Parathyroid adenoma (tissue), 2 donors: Measurements from ENCODE around the gene UGT1A9.

Source experiments
- H2AFZ ChIP-seq: fragments of 300-600 bp; sonication (generic); one replicate; pipeline ENCODE4 v1.7.0; 2017; ENCODE audit warnings: antibody characterized with exemption, mild to moderate bottlenecking
- H3K27ac ChIP-seq: fragments of 300-600 bp; sonication (generic); one replicate; pipeline ENCODE4 v1.7.0; 2017
- H3K27me3 ChIP-seq: fragments of 300-600 bp; sonication (generic); one replicate; pipeline ENCODE4 v1.7.0; 2017; ENCODE audit warnings: low read length; ENCODE audit not compliant: control insufficient read depth, insufficient read depth
- H3K36me3 ChIP-seq: fragments of 300-600 bp; sonication (generic); one replicate; pipeline ENCODE4 v1.7.0; 2017; ENCODE audit warnings: low read length; ENCODE audit not compliant: control insufficient read depth, insufficient read depth
- H3K4me1 ChIP-seq: fragments of 300-600 bp; sonication (generic); one replicate; pipeline ENCODE4 v1.7.0; 2017; ENCODE audit warnings: control low read depth
- H3K4me2 ChIP-seq: fragments of 300-600 bp; sonication (generic); one replicate; pipeline ENCODE4 v1.7.0; 2017; ENCODE audit warnings: low read length
- H3K4me3 ChIP-seq: fragments of 300-600 bp; sonication (generic); one replicate; pipeline ENCODE4 v1.7.0; 2017; ENCODE audit warnings: low read depth, low read length
- H3K79me2 ChIP-seq: fragments of 300-600 bp; sonication (generic); one replicate; pipeline ENCODE4 v1.7.0; 2017; ENCODE audit warnings: control low read depth
- H3K9ac ChIP-seq: fragments of 300-600 bp; sonication (generic); one replicate; pipeline ENCODE4 v1.7.0; 2017; ENCODE audit warnings: mild to moderate bottlenecking
- H3K9me3 ChIP-seq: fragments of 300-600 bp; sonication (generic); one replicate; pipeline ENCODE4 v1.7.0; 2017; ENCODE audit warnings: low read length; ENCODE audit not compliant: control insufficient read depth
- TF ChIP-seq, protein P1 (sequence below): fragments of 300-600 bp; sonication (generic); IDR thresholded peaks from one replicate; pipeline ENCODE4 v1.7.0; 2017; ENCODE audit warnings: antibody characterized with exemption, mild to moderate bottlenecking
- donor health status: primary hyperparathyroidism.

The UGT1A9 gene

DNA sequence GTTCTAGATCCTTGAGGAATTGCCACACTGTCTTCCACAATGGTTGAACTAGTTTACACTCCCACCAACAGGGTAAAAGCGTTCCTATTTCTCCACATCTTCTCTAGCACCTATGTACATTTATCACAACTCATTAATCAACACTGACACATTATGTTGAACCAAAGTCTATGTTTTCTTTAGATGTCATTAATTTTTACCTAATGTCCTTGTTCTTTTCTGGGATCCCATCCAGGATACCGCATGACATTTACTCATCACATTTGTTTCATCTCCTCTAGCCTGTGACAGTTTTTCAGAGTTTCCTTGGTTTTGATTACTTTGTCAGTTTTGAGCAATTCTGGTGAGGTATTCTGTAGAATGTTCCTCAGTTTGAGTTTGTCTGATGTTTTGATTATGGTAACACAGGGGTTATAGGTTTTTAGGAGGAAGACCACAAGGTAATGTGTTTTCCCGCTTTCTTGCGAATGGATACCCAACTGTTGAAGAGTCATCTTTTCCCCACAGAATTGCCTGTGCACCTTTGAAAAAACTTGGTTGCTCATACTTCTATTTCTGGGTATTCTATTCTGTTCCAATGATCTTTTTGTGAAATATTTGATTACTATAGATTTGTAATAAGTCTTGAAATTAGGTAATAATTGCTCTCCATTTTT, 3.0 kb upstream of the UGT1A9 start:
- no peaks in the 10 kb centered on the region for H3K36me3 ChIP-seq
- no peak overlapping the region for H3K4me2 ChIP-seq
- no peaks in the 10 kb centered on the region for H3K9me3 ChIP-seq
- H3K27ac ChIP-seq, result no peak overlapping the region
- H3K4me3 ChIP-seq, result no peak overlapping the region
- TF ChIP-seq, protein P1, sequence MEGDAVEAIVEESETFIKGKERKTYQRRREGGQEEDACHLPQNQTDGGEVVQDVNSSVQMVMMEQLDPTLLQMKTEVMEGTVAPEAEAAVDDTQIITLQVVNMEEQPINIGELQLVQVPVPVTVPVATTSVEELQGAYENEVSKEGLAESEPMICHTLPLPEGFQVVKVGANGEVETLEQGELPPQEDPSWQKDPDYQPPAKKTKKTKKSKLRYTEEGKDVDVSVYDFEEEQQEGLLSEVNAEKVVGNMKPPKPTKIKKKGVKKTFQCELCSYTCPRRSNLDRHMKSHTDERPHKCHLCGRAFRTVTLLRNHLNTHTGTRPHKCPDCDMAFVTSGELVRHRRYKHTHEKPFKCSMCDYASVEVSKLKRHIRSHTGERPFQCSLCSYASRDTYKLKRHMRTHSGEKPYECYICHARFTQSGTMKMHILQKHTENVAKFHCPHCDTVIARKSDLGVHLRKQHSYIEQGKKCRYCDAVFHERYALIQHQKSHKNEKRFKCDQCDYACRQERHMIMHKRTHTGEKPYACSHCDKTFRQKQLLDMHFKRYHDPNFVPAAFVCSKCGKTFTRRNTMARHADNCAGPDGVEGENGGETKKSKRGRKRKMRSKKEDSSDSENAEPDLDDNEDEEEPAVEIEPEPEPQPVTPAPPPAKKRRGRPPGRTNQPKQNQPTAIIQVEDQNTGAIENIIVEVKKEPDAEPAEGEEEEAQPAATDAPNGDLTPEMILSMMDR, result no peak
- H3K27me3 ChIP-seq, result no peaks in the 10 kb centered on the region
- no peaks in the 10 kb centered on the region for H3K79me2 ChIP-seq
- no peak overlapping the region for H3K9ac ChIP-seq
- no peak overlapping the region for H2AFZ ChIP-seq
- no peaks in the 10 kb centered on the region for H3K4me1 ChIP-seq

DNA sequence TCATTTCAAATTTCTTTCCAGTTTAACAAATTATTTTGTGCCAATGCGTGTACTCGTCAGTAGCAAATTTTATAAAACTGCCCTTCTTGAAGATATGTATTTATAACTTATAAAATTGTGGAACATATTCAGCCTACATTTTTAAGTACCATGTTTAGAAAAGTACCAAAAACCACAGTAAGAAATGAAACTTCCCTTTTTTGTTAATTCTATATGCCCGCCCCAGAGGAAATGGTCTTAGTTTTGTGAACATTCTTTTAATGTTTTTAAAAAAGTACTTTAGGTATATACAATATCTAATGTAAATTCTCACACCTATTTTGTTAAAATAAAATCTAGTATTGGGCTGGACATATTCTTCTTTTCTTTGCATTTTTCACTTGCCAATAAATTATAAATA, 1.2 kb downstream of the UGT1A9 start:
- no peak overlapping the region for H2AFZ ChIP-seq
- no peaks in the 10 kb centered on the region for H3K27me3 ChIP-seq
- H3K4me3 ChIP-seq, result no peak overlapping the region
- H3K79me2 ChIP-seq, result no peaks in the 10 kb centered on the region
- H3K27ac ChIP-seq, result no peak overlapping the region
- no peaks in the 10 kb centered on the region for H3K9me3 ChIP-seq
- no peak overlapping the region for H3K4me2 ChIP-seq
- TF ChIP-seq, protein P1, result no peak
- no peaks in the 10 kb centered on the region for H3K4me1 ChIP-seq
- H3K9ac ChIP-seq, result no peak overlapping the region
- no peaks in the 10 kb centered on the region for H3K36me3 ChIP-seq

DNA sequence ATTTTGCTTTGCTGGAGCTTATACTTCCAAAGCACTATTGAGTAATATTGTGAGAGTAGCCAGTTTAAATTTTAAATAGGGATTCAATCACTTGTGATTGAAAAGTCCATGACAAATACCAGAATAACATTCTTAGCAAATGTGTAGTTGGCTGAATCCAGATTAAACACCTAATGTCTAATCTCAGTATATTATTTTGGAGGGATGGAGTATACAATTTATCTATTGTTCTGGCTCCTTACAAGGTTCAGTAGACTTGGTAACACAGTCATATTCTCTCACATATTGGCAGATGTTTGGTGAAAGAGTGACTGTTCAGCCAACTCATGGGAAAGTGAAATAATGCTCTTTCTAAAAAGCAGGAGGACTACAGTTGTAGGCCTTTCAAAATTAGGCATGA, 2.2 kb downstream of the UGT1A9 start:
- H3K36me3 ChIP-seq, result no peaks in the 10 kb centered on the region
- H3K27me3 ChIP-seq, result no peaks in the 10 kb centered on the region
- H3K4me2 ChIP-seq, result no peak overlapping the region
- no peaks in the 10 kb centered on the region for H3K79me2 ChIP-seq
- no peak overlapping the region for H3K27ac ChIP-seq
- no peaks in the 10 kb centered on the region for H3K4me1 ChIP-seq
- no peaks in the 10 kb centered on the region for H3K9me3 ChIP-seq
- no peak overlapping the region for H2AFZ ChIP-seq
- no peak overlapping the region for H3K4me3 ChIP-seq
- H3K9ac ChIP-seq, result no peak overlapping the region
- TF ChIP-seq, protein P1, result no peak

DNA sequence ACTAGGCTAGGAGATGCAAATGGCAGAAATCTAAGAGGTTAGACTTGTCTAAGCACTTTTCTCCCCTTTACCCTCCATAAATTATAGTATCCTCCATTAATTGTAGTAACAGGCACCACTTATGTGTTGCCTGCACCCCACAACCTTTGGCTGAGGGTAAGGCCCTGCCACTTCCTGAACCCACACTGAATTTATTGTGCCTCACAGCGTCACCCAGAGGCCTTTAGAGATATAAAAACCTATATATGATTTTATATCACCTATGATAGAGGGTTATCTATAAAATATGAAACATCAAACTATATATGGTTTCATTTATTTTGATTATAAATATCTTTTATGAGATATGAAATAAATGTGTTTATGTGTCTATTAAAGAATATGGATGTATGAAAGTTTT, 2.6 kb downstream of the UGT1A9 start:
- no peaks in the 10 kb centered on the region for H3K27me3 ChIP-seq
- TF ChIP-seq, protein P1, result no peak
- no peak overlapping the region for H3K27ac ChIP-seq
- no peak overlapping the region for H2AFZ ChIP-seq
- H3K36me3 ChIP-seq, result no peaks in the 10 kb centered on the region
- no peak overlapping the region for H3K9ac ChIP-seq
- H3K4me2 ChIP-seq, result no peak overlapping the region
- H3K4me3 ChIP-seq, result no peak overlapping the region
- H3K4me1 ChIP-seq, result no peaks in the 10 kb centered on the region
- H3K79me2 ChIP-seq, result no peaks in the 10 kb centered on the region
- H3K9me3 ChIP-seq, result no peaks in the 10 kb centered on the region

DNA sequence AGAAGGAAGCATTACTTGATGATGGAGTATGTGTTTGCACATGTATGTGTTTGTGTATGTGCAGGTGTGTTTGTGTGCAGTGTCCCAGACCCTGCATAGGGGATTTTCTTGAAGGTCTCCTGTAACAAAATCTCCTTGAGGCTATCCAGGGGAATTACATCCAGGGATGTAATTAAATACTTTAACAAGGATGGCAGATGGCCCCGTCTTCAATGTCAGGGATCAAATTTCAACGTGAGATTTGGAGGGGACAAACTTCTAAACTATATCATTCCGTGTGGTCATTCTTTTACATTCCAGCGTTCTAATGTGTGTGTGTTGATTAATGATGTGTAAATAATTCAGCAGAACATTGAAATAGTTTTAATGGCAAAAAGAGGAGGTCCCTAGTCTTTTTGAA, 3.3 kb downstream of the UGT1A9 start:
- Histone ChIP-seq H3K4me3 (no peak overlapping the region), H3K27me3 (no peaks in the 10 kb centered on the region), H3K4me1 (no peaks in the 10 kb centered on the region), H3K36me3 (no peaks in the 10 kb centered on the region), H3K27ac (no peak overlapping the region), H2AFZ (no peak overlapping the region), H3K9ac (no peak overlapping the region), H3K4me2 (no peak overlapping the region), H3K79me2 (no peaks in the 10 kb centered on the region), H3K9me3 (no peaks in the 10 kb centered on the region)
- TF ChIP-seq, protein P1, result no peak
